ENCODE measurements around the gene ZCCHC18. TPM values are rescaled to one million over a fixed set of nuclear protein-coding genes. Genes with fewer than 3 reads are reported as not detected.

The ZCCHC18 gene
- total and polyA plus RNA-seq, 12 donors = 0.38 to 1.7 (median 0.52) TPM; not detected in 1

GRCh38 chrX:104084534-104085277, 27.6 kb upstream of the ZCCHC18 start:
- no peak for TF ChIP-seq CTCF (IDR thresholded peaks at IDR 0.05)
- H3K27ac ChIP-seq = no peak overlapping the region
- DNase-seq (no peak), ATAC-seq (no peak)
- intact Hi-C loops (cut with DNase I) = no loop called here
- H3K36me3 ChIP-seq = no peaks in the 10 kb centered on the region
- no peak overlapping the region for H3K4me3 ChIP-seq
- 52 to 54% methylated on average over 5 of the region's 5 CpGs for WGBS, 2 donors
- H3K9me3 ChIP-seq = no peaks in the 10 kb centered on the region
- peaks cover 0 to 37% (median 0%) of the 10 kb centered on the region in 7 donors for H3K27me3 ChIP-seq
- no peaks in the 10 kb centered on the region for H3K4me1 ChIP-seq

GRCh38 chrX:104085477-104085876, 26.8 kb upstream of the ZCCHC18 start:
- DNase-seq (no peak), ATAC-seq (no peak)
- 92% methylated on average over 7 of the region's 7 CpGs for WGBS, 2 donors
- no peak overlapping the region for H3K27ac ChIP-seq
- H3K27me3 ChIP-seq = peaks cover 0 to 44% (median 0%) of the 10 kb centered on the region in 7 donors
- intact Hi-C loops (cut with DNase I) = no loop called here
- H3K9me3 ChIP-seq = no peaks in the 10 kb centered on the region
- no peaks in the 10 kb centered on the region for H3K4me1 ChIP-seq
- no peak overlapping the region for H3K4me3 ChIP-seq
- TF ChIP-seq CTCF (IDR thresholded peaks at IDR 0.05) = no peak
- no peaks in the 10 kb centered on the region for H3K36me3 ChIP-seq

DNA sequence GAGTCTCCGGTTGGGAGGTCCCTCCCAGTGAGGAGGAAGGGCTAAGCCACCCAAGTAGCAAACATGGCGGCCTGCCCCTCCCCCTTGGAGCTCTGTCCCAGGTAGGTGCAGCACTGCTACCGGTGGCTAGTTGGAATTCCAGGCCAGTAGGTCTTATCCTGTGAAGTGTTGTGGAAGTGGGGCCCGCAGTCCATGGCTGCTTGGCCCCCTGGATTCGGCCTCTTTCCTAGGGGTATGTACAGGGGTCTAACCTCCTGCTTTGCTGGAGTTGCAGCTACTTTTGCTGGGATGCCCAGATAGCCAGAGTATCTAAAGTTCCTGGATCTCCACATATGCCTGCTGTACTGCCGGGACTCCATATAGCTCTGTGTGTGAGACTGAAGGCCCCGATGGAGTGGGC, 26.4 kb upstream of the ZCCHC18 start:
- 81 to 84% methylated on average over 7 of the region's 7 CpGs for WGBS, 2 donors
- no peak overlapping the region for H3K4me3 ChIP-seq
- intact Hi-C loops (cut with DNase I) = no loop called here

More for the DNA sequence above, 26.4 kb upstream of the ZCCHC18 start:
- H3K27me3 ChIP-seq = peaks cover 0 to 49% (median 0%) of the 10 kb centered on the region in 7 donors
- H3K36me3 ChIP-seq = no peaks in the 10 kb centered on the region
- DNase-seq (no peak), ATAC-seq (no peak)
- no peak overlapping the region for H3K27ac ChIP-seq
- TF ChIP-seq CTCF (IDR thresholded peaks at IDR 0.05) = no peak
- no peaks in the 10 kb centered on the region for H3K4me1 ChIP-seq
- no peaks in the 10 kb centered on the region for H3K9me3 ChIP-seq

Measured in heart right ventricle (tissue), 16 donors.